ENCODE results near the gene PLA2G12B.

DNA sequence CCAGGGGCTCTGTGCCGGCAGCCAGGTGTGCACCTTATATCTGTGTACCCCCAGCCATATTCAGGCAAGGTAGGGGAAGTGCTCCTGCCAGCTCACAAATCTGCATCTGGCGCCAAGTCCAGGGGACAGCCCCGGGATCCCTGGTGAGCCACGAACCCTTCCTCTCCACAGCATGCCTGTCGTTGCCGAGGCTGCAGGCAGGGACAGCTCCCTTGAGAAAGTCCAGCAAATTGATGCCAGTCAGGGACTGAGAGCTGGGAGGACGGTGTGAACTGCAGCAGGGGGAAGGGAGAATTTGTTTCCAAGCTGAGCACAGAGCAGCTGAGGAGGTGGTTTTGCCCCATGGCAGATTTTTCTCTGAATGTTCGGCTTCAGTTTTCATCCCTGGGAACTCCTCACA lies 919 bp downstream of the PLA2G12B start:
- TF ChIP-seq POLR2A (IDR thresholded peaks at IDR 0.05) (no peak), CTCF (IDR thresholded peaks at IDR 0.05) (no peak), EP300 (IDR thresholded peaks at IDR 0.05) (no peak)
